Epidermal melanocyte (primary cell): ENCODE results near the gene IGFBP1.

ENCODE experiments used
- DNase-seq: peaks from one replicate; pipeline ENCODE4 v3.0.0; 2011; ENCODE audit warnings: low spot score; ENCODE audit not compliant: insufficient read length

The IGFBP1 gene

DNA sequence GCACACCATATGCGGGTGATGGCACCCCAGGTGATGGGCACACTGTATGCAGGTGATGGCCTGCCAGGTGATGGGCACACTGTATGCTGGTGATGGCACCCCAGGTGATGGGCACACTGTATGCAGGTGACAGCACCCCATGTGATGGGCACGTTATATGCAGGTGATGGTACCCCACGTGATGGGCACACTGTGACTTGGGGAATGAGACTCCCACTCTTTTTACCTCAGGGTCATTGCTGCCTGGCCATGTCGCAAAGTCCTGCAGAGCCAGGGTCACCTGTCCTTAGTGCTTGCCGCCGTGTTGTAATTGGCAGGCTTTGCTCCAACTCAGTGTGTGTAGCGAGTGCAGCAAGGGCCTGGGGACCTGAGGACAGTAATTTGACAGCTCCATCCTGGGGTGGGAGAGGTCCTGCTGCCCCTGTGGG, 7.8 kb upstream of the IGFBP1 start:
- no peak for DNase-seq

DNA sequence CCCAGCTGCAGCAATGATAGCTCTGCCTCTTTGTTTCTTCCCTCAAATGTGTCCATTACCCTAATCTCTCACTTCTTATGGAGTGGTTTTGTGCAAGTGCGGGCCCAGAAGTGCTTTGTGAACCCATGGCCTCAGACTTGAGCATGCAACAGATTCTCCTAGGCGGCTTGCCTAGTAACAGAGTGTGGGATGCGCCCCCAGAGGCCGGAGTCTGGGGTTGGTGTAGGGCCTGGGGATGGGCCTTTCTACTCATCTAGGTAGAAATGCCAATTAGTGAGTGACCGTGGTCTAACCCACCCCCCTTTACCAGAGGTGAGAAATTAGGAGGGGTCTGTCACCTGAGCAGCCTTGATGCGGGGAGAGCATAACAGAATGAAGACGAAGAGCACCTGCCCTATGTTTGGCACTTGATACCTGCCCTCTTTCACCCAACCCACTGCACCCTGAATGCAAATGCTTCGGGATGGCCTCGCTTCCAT, 7.0 kb upstream of the IGFBP1 start:
- DNase-seq = no peak

DNA sequence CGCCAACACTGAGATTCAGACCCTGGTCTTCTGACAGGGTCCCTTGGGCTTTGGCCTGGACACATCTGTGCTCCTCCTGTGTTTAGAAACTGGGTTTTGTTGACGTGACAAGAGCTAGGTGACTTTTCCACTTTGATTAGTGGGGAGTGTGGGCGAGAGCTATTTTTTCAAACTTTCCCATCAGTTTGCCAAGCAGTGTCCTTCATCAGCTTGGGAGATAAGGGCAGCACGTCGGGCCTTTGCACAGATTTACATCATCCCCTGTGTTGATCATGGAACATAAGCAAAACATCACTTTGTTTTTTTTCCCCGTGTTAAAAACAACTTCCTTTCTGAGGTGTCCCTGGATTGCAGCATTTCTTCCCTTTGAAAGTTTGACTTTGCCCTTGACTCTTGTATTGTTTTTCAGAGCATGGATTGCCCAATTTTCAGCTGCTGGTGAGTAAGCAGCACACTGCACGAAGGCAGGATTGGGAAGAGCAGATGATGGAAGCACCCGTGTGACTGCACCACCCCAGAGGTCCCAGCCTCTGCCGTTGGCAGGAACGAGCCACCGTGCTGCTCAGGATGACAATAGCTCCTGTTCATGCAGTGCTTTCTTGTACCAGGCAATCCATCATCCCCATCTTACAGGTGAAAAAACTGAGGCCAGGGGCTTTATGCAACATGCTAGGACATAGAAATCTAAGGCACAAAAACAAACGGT, 6.4 kb upstream of the IGFBP1 start:
- DNase-seq = peak; percentile 45

DNA sequence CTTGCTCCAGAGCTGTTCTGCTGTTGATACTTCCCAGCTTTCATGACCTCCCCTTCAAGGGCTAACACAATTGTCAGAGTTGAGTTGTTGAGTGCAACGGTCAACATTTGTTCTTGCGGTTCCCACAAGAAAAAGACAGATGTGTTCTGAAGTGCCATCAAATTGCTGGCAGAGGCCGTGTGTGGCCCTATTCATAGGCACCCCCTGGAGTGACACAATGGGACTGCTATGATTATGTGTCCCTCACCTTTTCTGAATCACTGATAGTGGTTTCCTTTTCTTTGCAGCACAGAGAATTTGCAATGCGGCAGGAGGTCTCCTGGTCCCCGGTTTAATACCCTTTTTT, 5.8 kb upstream of the IGFBP1 start:
- no peak for DNase-seq

DNA sequence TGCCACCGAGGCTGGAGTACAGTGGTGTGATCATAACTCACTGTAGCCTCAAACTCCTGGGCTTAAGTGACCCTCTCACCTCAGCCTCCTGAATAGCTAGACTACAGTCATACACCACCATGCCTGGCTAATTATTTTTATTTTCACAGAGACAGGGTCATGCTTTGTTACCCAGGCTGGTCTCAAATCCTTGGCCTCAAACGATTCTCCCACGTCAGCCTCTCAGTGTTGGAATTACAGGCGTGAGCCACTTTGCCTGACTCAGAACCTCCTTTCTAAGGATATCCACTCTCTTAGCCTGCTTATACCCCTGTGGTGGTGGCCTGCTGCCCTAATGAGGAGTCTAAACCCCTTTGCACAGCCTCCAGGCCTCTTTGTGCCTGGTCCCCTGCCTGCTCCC, 4.2 kb upstream of the IGFBP1 start:
- DNase-seq = no peak

DNA sequence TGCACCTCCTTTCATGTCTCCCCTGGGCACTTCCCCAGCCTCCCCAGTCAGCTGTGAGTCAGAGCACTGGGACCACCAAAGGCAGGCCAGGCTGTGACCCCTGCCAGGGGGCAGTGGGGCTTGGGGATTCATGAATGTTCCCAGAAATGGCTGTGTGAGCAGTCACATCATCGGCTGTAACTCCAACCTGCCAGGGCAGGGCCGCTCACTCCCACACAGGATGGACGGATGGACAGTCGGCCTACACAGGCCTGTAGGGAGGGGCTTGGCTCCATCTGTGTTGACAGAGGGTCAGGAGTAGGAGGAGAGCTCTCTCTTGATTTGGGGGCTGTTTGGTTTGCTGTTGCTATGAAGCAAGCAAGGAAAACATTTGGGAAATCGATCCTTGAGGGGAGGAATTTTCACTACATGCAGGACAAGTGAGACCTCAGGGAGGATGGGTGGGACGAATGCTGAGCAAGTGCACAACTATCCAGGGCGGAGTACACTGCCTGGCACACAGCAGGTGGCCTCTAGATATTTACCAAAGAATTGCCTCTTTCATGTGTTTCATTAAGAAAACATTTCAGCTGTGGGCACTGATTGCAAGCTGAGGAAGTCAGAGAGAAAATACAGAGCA, 2.9 kb upstream of the IGFBP1 start:
- DNase-seq = no peak

DNA sequence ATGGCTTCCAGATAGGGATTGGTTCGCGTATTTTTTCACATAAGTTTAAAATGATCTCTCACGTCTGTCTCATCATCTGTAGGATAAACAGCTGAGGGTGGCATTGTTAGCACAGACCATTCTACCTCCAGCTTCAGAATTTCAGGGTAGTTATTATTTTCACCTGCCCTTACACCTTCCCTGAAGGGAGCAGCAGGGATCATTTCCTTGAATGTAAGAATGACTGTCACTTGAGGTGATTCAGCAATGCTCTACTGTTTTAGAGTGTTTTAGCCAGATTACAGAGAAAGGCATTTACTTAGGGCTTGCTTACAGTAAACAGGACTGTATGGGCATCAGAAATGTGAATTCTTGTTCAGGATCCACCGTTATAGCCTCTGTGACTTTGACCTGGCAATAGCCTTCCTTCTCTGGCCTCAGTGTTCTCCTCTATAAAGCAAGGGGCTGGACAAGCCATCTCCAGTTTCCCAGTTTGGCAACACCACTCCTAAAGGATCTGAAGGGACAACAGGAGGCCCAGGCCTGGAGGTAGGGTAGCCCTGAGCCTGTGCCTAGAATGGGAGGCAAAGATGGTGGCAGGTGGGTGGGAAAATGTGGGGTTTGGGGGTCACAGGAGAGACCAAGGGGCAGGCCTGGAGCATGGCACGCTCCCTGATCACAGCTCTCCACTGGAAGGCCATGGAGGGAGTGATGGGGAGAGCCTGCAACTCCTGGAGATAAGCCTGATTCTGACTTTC, 1.2 kb upstream of the IGFBP1 start:
- no peak for DNase-seq

DNA sequence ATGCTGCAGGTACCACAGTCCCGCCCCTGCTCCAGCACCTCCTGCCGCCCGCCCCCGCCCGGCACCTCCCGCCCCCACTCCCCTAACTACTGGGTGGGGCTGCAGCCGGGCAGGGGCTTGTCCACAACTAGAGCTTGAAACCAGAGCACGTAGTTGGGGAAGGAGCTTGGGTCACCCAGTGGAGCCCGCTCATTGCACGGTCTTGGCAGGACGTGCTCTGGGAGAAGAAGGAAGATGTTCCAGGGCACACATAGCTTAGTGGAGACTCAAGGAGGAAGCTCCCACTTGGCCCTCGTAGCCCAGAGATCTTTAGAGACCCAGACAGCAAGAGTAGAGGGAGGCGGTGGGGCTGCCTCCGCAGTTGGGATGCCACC, 692 bp downstream of the IGFBP1 start:
- no peak for DNase-seq

DNA sequence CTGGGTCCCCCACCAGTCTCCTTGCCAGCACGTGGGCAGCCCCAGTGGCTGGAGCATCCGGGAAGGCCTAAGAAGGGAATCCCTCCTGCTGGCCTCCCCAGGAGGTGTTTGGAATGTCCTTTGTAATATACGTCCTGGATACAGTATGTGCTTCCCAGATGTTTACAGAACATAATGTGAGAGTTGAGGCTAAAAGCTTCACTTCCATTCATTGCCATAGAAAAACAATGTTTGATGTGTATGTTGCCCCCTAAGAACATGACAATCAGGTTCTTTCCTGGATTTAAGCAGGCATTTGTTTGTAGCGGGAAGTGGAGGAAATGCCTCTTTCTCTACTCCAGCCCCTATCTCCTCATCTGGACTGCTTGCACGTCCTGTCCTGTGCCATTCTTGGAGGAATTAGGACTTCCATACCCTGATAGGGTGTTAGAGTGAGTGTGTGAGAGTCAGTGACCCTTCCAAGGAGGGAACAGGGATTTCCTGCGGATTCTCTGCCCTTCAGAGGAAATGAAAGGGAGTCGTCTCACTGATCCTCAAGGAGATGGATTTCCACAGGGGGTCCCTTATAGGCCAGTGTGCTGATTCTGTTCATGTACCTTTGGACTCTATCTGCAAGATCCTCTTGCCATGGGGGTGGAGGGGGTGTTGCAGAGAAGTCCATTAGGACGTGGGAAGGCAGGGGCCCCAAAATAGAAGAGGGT, 1.2 kb downstream of the IGFBP1 start:
- DNase-seq = no peak

DNA sequence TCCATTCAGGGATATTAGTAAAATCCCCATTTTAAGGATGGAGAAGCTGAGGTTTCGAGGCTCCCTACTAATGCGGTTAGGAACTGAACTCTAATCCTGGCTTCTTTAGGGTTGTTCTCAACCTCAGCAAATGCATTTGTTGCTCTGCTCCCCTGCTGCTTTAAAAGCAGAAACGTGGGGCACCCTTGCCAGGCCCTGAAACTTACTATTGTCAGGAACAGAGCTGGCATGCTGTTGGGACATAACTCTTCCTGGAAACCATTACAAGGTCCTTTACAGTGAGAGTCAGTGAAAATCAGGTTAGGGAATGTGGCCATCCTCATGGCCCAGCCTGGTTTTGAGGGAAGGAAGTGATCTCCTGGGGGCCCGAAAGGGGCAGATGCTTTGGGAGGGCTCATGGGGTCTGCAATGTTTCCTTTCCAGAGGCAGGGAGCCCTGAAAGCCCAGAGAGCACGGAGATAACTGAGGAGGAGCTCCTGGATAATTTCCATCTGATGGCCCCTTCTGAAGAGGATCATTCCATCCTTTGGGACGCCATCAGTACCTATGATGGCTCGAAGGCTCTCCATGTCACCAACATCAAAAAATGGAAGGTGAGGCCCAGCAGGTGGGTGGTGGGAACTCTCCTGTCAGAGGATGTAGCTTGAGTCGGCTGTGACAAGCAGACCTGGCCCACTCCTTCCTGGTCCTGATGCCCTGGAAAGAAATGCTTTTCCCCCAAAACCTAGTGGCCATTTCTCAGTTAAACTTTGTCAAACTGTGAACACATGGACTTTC, 2.0 kb downstream of the IGFBP1 start:
- DNase-seq = no peak

DNA sequence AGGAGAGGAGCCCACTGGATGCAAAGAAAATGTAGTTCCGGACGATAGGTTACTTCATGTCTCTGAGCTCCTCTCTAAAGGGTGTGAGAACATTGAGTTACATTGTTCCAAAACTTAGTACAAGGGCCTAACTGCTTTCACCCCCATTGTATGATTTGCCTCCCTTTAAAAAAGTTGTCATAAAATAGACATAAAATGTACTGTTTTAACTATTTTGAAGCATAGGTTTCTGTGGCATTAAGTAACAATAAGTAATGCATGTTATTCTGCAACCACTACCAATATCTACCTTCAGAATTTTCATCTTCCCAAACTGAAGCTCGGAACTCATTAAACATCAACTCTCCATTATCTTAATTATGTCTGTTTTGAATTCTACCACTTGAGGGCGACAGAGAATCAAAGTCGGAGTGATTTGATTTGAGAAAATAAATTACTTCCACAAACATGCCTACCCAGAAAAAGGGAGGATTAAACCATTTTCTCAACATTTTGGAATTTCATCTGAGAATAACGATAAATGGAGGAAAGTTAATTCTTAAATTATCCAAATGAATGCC, 2.7 kb downstream of the IGFBP1 start:
- DNase-seq = no peak

DNA sequence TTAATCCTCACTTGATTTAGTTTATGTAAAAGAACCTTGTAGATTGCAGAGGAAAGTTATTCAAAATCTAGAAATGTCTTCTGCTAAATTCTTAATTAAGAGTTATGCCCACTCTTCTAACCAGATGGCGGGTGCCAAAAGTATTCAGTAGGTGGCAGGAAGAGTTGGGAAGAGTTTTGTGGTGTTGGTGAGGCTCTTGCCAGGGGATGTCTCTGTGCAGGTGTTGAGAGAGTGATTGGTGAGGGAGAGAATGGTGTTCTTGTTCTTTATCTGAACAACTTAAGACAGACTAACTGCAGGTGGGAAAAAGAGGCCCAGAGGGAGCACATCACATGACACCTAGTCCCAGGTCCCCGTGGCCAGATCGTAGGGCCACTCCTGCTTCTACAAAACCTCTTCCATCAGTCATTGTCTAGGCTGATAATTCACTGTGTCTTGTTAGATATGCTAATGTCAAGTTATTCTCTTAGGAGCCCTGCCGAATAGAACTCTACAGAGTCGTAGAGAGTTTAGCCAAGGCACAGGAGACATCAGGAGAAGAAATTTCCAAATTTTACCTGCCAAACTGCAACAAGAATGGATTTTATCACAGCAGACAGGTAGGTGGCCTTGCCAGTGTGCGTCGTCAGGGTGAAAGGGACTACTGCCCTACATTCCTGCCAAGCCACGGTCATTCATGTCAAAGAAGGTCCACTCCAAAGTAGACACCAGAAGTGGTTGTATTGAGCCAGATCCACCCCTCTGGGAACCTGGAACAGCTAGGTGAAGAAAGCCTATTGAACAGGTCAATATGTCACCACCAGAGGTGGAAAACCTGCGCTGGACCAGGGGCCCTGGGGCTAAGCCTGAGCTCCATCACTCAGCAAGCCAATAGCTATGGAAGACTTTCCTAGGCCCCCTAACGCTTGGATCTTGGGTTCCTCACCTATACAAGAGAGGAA, 3.4 kb downstream of the IGFBP1 start:
- DNase-seq = no peak

DNA sequence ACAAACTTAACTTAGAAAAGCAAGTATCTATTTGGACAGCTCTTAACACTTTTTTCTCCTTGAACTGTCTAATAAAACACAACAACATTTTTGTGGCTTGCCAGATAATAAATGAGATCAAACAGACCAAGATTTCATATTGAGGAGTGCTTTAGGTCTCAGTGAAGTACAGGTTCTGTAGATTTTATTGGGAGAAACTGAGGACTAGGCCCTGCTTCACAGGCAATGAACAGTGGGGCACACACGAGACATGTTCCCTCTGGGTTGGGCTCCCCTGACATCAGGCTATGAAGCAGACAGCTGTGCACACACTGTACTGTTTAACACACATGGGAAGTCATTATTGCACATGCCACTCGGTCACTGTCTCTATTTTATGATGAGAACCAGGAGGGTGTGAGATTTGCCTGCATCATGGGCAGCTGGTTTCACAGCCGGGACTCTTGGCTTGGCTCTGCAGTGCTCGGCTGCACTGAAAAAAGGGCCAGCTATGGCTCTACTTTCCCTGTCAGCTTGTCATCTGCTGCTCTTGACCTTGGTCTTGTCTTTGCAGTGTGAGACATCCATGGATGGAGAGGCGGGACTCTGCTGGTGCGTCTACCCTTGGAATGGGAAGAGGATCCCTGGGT, 4.2 kb downstream of the IGFBP1 start:
- DNase-seq = no peak

DNA sequence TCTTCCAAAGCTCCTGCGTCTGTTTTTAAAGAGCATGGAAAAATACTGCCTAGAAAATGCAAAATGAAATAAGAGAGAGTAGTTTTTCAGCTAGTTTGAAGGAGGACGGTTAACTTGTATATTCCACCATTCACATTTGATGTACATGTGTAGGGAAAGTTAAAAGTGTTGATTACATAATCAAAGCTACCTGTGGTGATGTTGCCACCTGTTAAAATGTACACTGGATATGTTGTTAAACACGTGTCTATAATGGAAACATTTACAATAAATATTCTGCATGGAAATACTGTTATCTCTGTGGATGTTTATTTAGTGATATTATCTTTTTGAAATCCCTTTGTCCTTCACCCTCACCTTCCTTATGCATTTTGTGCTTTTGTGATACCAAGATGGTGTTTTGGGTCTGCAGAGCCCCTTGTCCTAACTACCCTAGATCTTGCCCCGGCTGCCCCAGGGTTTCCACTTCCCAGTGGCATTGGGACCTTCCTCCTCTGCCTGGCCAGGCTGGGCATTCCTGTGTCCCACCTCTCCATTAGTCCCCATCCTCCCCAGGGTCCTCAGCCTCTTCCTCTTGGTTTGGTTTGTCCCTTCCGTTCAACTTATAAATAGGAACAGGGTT, 5.2 kb downstream of the IGFBP1 start:
- DNase-seq = no peak

DNA sequence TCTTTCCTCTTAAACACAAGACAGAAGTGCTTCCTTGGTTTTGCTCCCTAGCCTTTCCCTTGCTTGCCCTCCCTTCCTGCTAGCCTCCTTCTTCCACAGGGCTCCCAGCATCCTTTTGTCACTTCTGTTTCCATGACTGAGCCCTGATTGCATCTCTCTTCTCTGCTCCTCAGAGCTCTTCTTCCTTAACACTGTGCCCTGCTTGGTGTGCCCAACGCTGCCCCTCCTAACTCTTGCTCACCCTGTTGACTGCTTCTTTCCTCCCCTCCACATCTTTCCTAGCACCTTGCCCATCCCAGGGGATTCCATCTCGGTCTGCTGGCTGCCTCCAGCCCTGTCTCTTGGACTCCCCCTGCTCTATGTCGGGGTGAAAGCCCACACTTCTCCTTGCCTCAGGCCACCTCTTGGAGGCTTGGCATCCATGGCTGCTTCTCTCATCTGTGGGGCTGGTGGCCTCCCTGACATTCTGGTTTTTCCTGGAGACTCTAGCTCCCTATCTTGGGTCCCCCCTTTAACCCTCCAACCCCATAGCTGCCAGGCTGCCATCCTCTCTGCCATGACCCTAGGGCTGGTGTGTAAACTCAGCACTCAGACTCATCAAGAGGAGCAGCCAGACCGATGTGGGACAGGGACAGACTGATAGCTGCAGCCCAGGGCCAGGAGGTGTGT, 5.8 kb downstream of the IGFBP1 start:
- no peak for DNase-seq

DNA sequence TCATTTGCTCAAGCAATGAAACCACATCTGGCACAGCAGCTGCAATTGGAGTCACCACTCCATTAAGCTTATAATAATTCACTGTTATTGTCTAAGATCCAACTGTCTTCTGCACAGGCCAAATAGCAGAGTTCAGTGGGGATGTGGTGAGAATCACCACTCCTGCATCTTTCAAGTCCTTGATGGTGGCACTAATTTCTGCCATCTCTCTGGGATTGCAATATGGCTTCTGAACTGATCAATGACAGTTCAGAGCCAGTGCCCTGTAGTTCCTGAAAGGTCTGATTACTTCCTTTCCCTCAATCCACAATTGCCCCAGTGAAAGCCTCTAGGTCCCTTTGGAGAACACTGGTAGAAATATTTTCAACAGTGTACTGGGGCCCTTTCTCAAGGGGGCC, 6.4 kb downstream of the IGFBP1 start:
- no peak for DNase-seq

DNA sequence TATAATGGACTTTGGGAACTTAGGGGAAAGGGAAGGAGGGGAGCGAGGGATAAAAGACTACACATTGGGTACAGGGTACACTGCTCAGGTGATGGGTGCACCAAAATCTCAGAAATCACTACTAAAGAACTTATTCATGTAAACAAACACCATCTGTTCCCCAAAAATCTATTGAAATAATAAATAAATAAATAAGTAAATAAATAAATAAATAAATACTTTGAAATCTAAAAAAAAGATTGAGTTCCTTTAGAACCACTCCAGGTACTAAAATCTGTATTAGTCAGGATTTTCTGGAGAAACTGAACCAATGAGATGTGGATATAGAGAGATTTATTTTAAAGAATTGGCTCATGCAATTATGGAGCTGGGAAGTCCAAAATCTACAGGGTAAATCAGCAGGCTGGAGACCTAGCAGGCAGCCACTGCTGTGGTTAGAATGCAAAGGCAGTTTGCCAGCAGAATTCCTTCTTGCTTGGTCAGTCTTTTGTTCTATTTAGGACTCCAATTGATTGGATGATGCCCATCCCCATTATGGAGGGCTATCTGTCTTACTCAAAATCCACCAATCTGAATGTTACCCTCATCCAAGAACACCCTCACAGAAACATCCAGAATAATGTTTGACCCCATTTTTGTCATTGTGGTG, 8.9 kb downstream of the IGFBP1 start:
- no peak for DNase-seq

DNA sequence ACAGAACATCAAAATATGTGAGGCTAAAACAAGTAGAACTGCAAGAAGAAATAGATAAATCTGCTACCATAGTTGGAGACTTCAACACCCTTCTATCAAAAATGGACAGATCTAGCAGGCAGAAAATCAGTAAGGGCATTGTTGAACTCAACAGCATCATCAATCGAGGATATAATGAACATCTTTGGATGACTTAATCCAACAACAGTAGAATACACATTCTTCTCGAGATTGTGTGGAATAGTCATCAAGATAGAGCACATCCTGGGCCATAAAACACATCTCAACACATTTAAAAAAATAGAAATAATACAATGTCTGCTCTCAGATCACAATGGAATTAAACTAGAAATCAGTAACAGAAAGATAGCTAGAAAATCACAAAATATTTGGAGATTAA, 9.9 kb downstream of the IGFBP1 start:
- DNase-seq = no peak
